Hepatocyte (in vitro differentiated cells): Measurements from ENCODE around the gene CCDC18. TPM values are rescaled to one million over a fixed set of nuclear protein-coding genes. Genes with fewer than 3 reads are reported as not detected.
"Not testable (repeated sequence)": the region's sequence is repeated elsewhere in the genome, so short reads cannot be mapped to it uniquely, and the experiment has no call there.

Experiments used
- DNase-seq: peaks from one replicate; pipeline ENCODE4 v3.0.0-alpha.2; 2016; ENCODE audit warnings: low spot score
- H2AFZ ChIP-seq: fragments of 200-600 bp; sonication (generic); 2 replicates; pipeline ENCODE4 v1.6.0; 2016; ENCODE audit warnings: antibody characterized with exemption, mild to moderate bottlenecking
- H3K27ac ChIP-seq: fragments of 200-600 bp; sonication (generic); 2 replicates; pipeline ENCODE4 v1.5.1; 2016; ENCODE audit warnings: mild to moderate bottlenecking
- H3K27me3 ChIP-seq: fragments of 200-600 bp; sonication (generic); 2 replicates; pipeline ENCODE4 v1.6.1; 2016
- H3K36me3 ChIP-seq: fragments of 200-600 bp; sonication (generic); replicated peaks from 2 replicates; pipeline ENCODE4 v1.5.1; 2016; ENCODE audit warnings: low read depth; ENCODE audit not compliant: insufficient read depth
- H3K4me1 ChIP-seq: fragments of 200-600 bp; sonication (generic); 2 replicates; pipeline ENCODE4 v1.5.1; 2016; ENCODE audit warnings: mild to moderate bottlenecking, moderate library complexity; ENCODE audit not compliant: insufficient read depth
- H3K4me2 ChIP-seq: fragments of 200-600 bp; sonication (generic); 2 replicates; pipeline ENCODE4 v1.6.0; 2016
- H3K4me3 ChIP-seq: fragments of 200-600 bp; sonication (generic); 2 replicates; pipeline ENCODE4 v1.5.1; 2016; ENCODE audit warnings: mild to moderate bottlenecking
- H3K79me2 ChIP-seq: fragments of 200-600 bp; sonication (generic); 2 replicates; pipeline ENCODE4 v1.6.0; 2017; ENCODE audit warnings: mild to moderate bottlenecking
- H3K9me2 ChIP-seq: fragments of 200-600 bp; sonication (generic); replicated peaks from 2 replicates; pipeline ENCODE4 v1.6.0; 2017; ENCODE audit warnings: mild to moderate bottlenecking; ENCODE audit not compliant: insufficient read depth
- H3K9me3 ChIP-seq: fragments of 200-600 bp; sonication (generic); 2 replicates; pipeline ENCODE4 v1.5.1; 2016; ENCODE audit warnings: low read depth, mild to moderate bottlenecking
- H4K20me1 ChIP-seq: fragments of 200-600 bp; sonication (generic); 2 replicates; pipeline ENCODE4 v1.6.0; 2016; ENCODE audit warnings: mild to moderate bottlenecking; ENCODE audit not compliant: insufficient read depth, poor library complexity, severe bottlenecking
- EZH2 ChIP-seq: fragments of 200-600 bp; sonication (generic); IDR thresholded peaks from 2 replicates; pipeline ENCODE4 v1.6.1; 2016; ENCODE audit warnings: antibody characterized with exemption, mild to moderate bottlenecking, borderline replicate concordance
- EZH2phosphoT487 ChIP-seq: fragments of 200-600 bp; sonication (generic); IDR thresholded peaks from one replicate; pipeline ENCODE4 v1.6.1; 2018; ENCODE audit warnings: antibody characterized with exemption, mild to moderate bottlenecking, low read depth, moderate library complexity; ENCODE audit not compliant: unreplicated experiment, severe bottlenecking
- WGBS: methylation state at CpG from one replicate; pipeline ENCODE4 v1.1.6; 2016; ENCODE audit warnings: low lambda C conversion rate; ENCODE audit errors: missing lambda C conversion rate; 5-methylcytosine and 5-hydroxymethylcytosine counted together
- polyA plus RNA-seq: library from polyadenylated mRNA; unstranded; fragments of >200 nt; fragmentation: Nextera tagmentation; extraction: Ambion mirVana; gene quantifications from 2 replicates; pipeline ENCODE4 v1.2.1, GENCODE V29; 2016
- total RNA-seq: library from RNA; depleted of rRNA; stranded (reverse); fragments of >200 nt; gene quantifications from 2 replicates; pipeline ENCODE4 v1.2.3, GENCODE V29; 2014
- TF ChIP-seq, protein P1 (sequence below): fragments of 200-600 bp; sonication (generic); IDR thresholded peaks from 2 replicates; pipeline ENCODE4 v1.5.1; 2016; ENCODE audit warnings: antibody characterized with exemption, mild to moderate bottlenecking; ENCODE audit not compliant: poor library complexity

The CCDC18 gene
- total and polyA plus RNA-seq, 2 experiments from 2014 or later: 4.9 to 6.8 TPM

DNA sequence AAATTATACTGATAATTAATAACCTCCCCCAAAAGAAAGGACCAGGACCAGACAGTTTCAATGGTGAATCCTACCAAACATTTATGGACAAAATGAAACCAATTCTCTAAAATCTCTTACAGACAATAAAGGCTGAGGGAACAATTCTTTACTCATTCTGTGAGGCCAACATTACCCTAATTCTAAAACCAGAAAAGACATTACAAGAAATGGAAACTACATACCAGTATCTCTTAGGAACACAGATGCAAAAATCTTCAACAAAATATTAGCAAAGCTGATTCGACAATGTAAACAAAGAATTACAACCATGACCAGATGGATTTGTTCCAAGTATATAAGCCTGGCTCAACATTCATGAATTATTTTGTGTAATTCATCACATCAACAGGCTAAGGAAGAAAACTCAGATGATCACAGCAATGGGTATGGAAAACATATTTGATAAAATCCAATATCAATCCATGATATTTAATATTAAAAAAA lies 8.9 kb upstream of the CCDC18 start:
- Histone ChIP-seq H3K4me3 (no peak overlapping the region), H3K4me2 (no peak overlapping the region), H3K27me3 (no peaks in the 10 kb centered on the region), H3K4me1 (no peaks in the 10 kb centered on the region), H3K36me3 (no peaks in the 10 kb centered on the region), H4K20me1 (peaks cover 5% of the 10 kb centered on the region), H3K27ac (no peak overlapping the region), H2AFZ (no peak overlapping the region), H3K79me2 (peaks cover 100% of the 10 kb centered on the region), H3K9me3 (no peaks in the 10 kb centered on the region), H3K9me2 (no peaks in the 10 kb centered on the region)
- DNase-seq: no peak
- TF ChIP-seq EZH2 (no peak), EZH2phosphoT487 (no peak)
- TF ChIP-seq, protein P1, sequence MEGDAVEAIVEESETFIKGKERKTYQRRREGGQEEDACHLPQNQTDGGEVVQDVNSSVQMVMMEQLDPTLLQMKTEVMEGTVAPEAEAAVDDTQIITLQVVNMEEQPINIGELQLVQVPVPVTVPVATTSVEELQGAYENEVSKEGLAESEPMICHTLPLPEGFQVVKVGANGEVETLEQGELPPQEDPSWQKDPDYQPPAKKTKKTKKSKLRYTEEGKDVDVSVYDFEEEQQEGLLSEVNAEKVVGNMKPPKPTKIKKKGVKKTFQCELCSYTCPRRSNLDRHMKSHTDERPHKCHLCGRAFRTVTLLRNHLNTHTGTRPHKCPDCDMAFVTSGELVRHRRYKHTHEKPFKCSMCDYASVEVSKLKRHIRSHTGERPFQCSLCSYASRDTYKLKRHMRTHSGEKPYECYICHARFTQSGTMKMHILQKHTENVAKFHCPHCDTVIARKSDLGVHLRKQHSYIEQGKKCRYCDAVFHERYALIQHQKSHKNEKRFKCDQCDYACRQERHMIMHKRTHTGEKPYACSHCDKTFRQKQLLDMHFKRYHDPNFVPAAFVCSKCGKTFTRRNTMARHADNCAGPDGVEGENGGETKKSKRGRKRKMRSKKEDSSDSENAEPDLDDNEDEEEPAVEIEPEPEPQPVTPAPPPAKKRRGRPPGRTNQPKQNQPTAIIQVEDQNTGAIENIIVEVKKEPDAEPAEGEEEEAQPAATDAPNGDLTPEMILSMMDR: no peak
- 84% methylated on average over 1 of the region's 1 CpG for WGBS

DNA sequence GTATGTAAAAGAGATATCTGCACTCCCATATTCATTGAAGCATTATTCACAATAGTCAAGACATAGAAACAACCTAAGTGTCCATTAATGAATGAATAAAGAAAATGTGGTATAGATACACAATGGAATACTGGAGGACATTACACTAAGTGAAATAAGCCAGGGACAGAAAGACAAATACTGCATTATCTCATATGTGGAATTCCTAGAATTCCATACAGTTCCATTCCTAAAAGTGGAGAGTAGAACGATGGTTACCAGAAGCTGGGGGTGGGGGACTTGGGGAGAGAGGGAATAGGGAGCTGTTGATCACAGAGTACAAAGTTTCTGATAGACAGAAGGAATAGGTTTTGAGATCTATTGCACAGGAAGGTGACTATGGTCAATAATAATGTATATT lies 7.7 kb upstream of the CCDC18 start:
- Histone ChIP-seq H2AFZ (no peak overlapping the region), H3K27ac (no peak overlapping the region), H3K79me2 (peaks cover 100% of the 10 kb centered on the region), H3K27me3 (no peaks in the 10 kb centered on the region), H3K36me3 (no peaks in the 10 kb centered on the region), H3K4me2 (no peak overlapping the region), H3K4me1 (no peaks in the 10 kb centered on the region), H3K9me3 (no peaks in the 10 kb centered on the region), H4K20me1 (peaks cover 9% of the 10 kb centered on the region), H3K4me3 (no peak overlapping the region), H3K9me2 (no peaks in the 10 kb centered on the region)
- no peak for DNase-seq
- WGBS: 0% methylated on average over 1 of the region's 1 CpG
- TF ChIP-seq, protein P1: no peak

DNA sequence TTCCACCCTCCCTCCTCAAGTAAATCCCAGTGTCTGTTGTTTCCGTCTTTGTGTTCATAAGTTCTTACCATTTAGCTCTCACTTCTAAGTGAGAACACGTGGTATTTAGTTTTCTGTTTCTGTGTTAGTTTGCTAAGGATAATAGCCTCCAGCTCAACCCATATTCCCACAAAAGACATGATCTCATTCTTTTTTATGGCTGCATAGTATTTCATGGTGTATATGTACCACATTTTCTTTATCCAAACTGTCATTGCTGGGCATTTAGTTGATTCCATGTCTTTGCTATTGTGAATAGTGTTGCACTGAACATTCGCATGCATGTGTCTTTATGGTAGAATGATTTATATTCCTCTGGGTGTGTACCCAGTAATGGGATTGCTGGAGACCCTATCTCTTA lies 5.9 kb upstream of the CCDC18 start:
- H3K4me3 ChIP-seq, H3K36me3 ChIP-seq, H3K9me2 ChIP-seq, DNase-seq, H3K4me2 ChIP-seq, H3K27me3 ChIP-seq, H2AFZ ChIP-seq, H3K27ac ChIP-seq, H3K9me3 ChIP-seq, H3K4me1 ChIP-seq: not testable (repeated sequence)
- Histone ChIP-seq H3K79me2 (peaks cover 96% of the 10 kb centered on the region), H4K20me1 (peaks cover 21% of the 10 kb centered on the region)
- 98% methylated on average over 3 of the region's 3 CpGs for WGBS

DNA sequence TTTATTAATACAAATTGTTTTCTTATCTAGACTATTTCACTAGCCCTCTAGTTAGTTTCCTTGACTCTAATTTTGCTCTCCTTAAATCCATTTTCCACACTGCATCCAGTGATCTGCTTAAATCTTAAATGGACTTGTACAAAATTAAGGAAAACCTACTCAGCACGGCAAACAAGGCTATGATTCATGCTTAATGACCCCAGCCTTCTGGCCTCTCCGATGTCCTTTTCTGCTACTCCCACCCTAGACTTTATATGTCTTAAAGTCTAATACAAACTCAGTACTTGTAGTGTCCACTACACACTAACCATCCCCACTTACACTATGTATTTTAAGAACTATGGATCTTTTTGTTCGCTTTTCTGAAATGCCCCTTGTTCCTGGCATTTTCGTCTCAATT lies 2.5 kb upstream of the CCDC18 start:
- Histone ChIP-seq H3K36me3 (no peaks in the 10 kb centered on the region), H3K9me3 (no peaks in the 10 kb centered on the region), H3K27me3 (no peaks in the 10 kb centered on the region), H3K79me2 (peaks cover 81% of the 10 kb centered on the region), H3K4me3 (peak overlapping the region; percentile 69), H2AFZ (no peak overlapping the region), H3K9me2 (no peaks in the 10 kb centered on the region), H3K4me2 (peak overlapping the region; percentile 88), H3K4me1 (peaks cover 7% of the 10 kb centered on the region), H3K27ac (peak overlapping the region; percentile 97), H4K20me1 (peaks cover 16% of the 10 kb centered on the region)
- peak; percentile 13 for DNase-seq
- WGBS: 43% methylated on average over 4 of the region's 4 CpGs
- TF ChIP-seq, protein P1: no peak
- TF ChIP-seq EZH2: no peak
- no peak for TF ChIP-seq EZH2phosphoT487
